Measurements from ENCODE around the gene UCK2.

- TF ChIP-seq, protein P1, sequence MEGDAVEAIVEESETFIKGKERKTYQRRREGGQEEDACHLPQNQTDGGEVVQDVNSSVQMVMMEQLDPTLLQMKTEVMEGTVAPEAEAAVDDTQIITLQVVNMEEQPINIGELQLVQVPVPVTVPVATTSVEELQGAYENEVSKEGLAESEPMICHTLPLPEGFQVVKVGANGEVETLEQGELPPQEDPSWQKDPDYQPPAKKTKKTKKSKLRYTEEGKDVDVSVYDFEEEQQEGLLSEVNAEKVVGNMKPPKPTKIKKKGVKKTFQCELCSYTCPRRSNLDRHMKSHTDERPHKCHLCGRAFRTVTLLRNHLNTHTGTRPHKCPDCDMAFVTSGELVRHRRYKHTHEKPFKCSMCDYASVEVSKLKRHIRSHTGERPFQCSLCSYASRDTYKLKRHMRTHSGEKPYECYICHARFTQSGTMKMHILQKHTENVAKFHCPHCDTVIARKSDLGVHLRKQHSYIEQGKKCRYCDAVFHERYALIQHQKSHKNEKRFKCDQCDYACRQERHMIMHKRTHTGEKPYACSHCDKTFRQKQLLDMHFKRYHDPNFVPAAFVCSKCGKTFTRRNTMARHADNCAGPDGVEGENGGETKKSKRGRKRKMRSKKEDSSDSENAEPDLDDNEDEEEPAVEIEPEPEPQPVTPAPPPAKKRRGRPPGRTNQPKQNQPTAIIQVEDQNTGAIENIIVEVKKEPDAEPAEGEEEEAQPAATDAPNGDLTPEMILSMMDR (IDR thresholded peaks at IDR 0.05) = no peak
- TF ChIP-seq POLR2A (IDR thresholded peaks at IDR 0.05) = no peak
Measured at GRCh38 chr1:165896277-165896676, 68.9 kb downstream of the UCK2 start.
